ENCODE measurements around the gene TJP2.
"Not testable (repeated sequence)": the region's sequence is repeated elsewhere in the genome, so short reads cannot be mapped to it uniquely, and the experiment has no call there.

TJP2 gene

GRCh38 chr9:69297300-69297980 lies 123.4 kb downstream of the TJP2 start:
- no peak for FAIRE-seq

- FAIRE-seq: no peak
Measured at GRCh38 chr9:69299315-69299714, 125.2 kb downstream of the TJP2 start.

- FAIRE-seq: no peak
Measured at GRCh38 chr9:69299826-69300225, 125.7 kb downstream of the TJP2 start.

GRCh38 chr9:69303331-69303730 lies 129.3 kb downstream of the TJP2 start:
- no peak for FAIRE-seq

- FAIRE-seq: not testable (repeated sequence)
Measured at GRCh38 chr9:69306895-69307445, 132.9 kb downstream of the TJP2 start.

GRCh38 chr9:69307446-69308205 lies 133.5 kb downstream of the TJP2 start:
- peak; percentile 80 for FAIRE-seq

- no peak for FAIRE-seq
Measured at GRCh38 chr9:69308206-69308931, 134.3 kb downstream of the TJP2 start.

- FAIRE-seq: no peak
Measured at GRCh38 chr9:69313175-69313574, 139.1 kb downstream of the TJP2 start.

- no peak for FAIRE-seq
Measured at GRCh38 chr9:69314547-69314946, 140.5 kb downstream of the TJP2 start.

GRCh38 chr9:69317081-69317480 lies 143.0 kb downstream of the TJP2 start:
- no peak for FAIRE-seq

GRCh38 chr9:69317894-69318293 lies 143.8 kb downstream of the TJP2 start:
- FAIRE-seq: no peak

- FAIRE-seq: no peak
Measured at GRCh38 chr9:69319324-69320025, 145.4 kb downstream of the TJP2 start.

- no peak for FAIRE-seq
Measured at GRCh38 chr9:69322256-69322655, 148.2 kb downstream of the TJP2 start.

- peak; percentile 74 for FAIRE-seq
Measured at GRCh38 chr9:69323861-69324260, 149.8 kb downstream of the TJP2 start.
